H1 (cell line): ENCODE results near the gene TBC1D30.

Experiments
- CHD1 ChIP-seq: IDR thresholded peaks from 2 replicates; pipeline ENCODE4 v1.6.1; 2012; ENCODE audit warnings: low read depth, low read length, improper control_type of control experiment
- EP300 ChIP-seq, 2 experiments: IDR thresholded peaks; 1 replicate in 1 of 2; 2 replicates in 1 of 2; pipeline ENCODE4 v1.6.1; 2011 to 2012; ENCODE audit warnings: low read depth in 2 of 2, low read length in 2 of 2, mild to moderate bottlenecking in 2 of 2, borderline replicate concordance in 1 of 2, inconsistent platforms in 1 of 2, moderate library complexity in 1 of 2
- JUND ChIP-seq: IDR thresholded peaks from 2 replicates; pipeline ENCODE4 v1.6.1; 2011; ENCODE audit warnings: mild to moderate bottlenecking, improper control_type of control experiment, low read length
- NRF1 ChIP-seq: IDR thresholded peaks from 2 replicates; pipeline ENCODE4 v1.6.1; 2011; ENCODE audit warnings: mild to moderate bottlenecking, low read depth, low read length, improper control_type of control experiment
- POLR2AphosphoS5 ChIP-seq: IDR thresholded peaks from 2 replicates; pipeline ENCODE4 v1.6.1; 2011; ENCODE audit warnings: low read depth, low read length
- RXRA ChIP-seq: IDR thresholded peaks from 2 replicates; pipeline ENCODE4 v1.6.1; 2011; ENCODE audit warnings: low read depth, mild to moderate bottlenecking, low read length, moderate library complexity; ENCODE audit not compliant: insufficient read depth
- SAP30 ChIP-seq: fragments of 300-600 bp; sonication (generic); IDR thresholded peaks from 2 replicates; pipeline ENCODE4 v1.7.1; 2012; ENCODE audit warnings: low read length, moderate library complexity, mild to moderate bottlenecking, inconsistent platforms; ENCODE audit not compliant: insufficient read depth, insufficient replicate concordance
- SIN3A ChIP-seq, 2 experiments: IDR thresholded peaks in 1 of 2; conservative IDR thresholded peaks in 1 of 2; 2 replicates each; pipeline ENCODE4 v1.6.1; 2011 to 2012; ENCODE audit warnings: low read length in 2 of 2, improper control_type of control experiment in 1 of 2, low read depth in 1 of 2, mild to moderate bottlenecking in 1 of 2
- SIX5 ChIP-seq: IDR thresholded peaks from 2 replicates; pipeline ENCODE4 v1.6.1; 2011; ENCODE audit warnings: mild to moderate bottlenecking, low read depth, low read length
- SP4 ChIP-seq: IDR thresholded peaks from 2 replicates; pipeline ENCODE4 v1.6.1; 2012; ENCODE audit warnings: low read length, inconsistent platforms
- TF ChIP-seq, protein P1 (sequence below), 3 experiments: IDR thresholded peaks; 1 replicate in 2 of 3; 2 replicates in 1 of 3; pipeline versions ENCODE4 v1.5.1 to v1.6.1; 2011; ENCODE audit warnings: low read length in 3 of 3, mild to moderate bottlenecking in 3 of 3, inconsistent platforms in 2 of 3, low read depth in 1 of 3, moderate library complexity in 1 of 3; ENCODE audit not compliant: insufficient read depth in 1 of 3; ENCODE audit errors: control extremely low read depth in 1 of 3
- TF ChIP-seq, protein P2 (sequence below): IDR thresholded peaks from 2 replicates; pipeline ENCODE4 v1.6.1; 2012; ENCODE audit warnings: low read length, inconsistent platforms
- TF ChIP-seq, protein P3 (sequence below): IDR thresholded peaks from 2 replicates; pipeline ENCODE4 v1.6.1; 2011; ENCODE audit warnings: low read length, improper control_type of control experiment

DNA sequence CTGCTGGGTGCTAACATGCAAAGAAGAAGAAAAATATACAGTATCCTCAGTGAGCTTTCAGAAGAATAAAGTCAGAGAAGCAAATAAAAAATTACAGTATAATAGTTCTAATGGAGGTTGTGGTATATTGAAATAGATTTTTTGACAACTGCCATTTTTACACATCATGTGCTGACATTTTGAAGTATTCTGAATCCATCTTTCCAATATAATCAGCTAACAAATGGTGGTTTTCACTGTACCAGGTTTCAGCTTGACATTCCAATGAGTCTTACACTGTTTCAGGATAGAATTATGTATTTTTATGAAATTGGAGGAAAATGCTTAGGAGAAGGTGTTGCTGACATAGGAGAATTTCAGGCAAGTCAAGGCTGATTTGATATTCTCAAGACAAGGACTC is 26.3 kb upstream of the TBC1D30 start:
- TF ChIP-seq, protein P1, sequence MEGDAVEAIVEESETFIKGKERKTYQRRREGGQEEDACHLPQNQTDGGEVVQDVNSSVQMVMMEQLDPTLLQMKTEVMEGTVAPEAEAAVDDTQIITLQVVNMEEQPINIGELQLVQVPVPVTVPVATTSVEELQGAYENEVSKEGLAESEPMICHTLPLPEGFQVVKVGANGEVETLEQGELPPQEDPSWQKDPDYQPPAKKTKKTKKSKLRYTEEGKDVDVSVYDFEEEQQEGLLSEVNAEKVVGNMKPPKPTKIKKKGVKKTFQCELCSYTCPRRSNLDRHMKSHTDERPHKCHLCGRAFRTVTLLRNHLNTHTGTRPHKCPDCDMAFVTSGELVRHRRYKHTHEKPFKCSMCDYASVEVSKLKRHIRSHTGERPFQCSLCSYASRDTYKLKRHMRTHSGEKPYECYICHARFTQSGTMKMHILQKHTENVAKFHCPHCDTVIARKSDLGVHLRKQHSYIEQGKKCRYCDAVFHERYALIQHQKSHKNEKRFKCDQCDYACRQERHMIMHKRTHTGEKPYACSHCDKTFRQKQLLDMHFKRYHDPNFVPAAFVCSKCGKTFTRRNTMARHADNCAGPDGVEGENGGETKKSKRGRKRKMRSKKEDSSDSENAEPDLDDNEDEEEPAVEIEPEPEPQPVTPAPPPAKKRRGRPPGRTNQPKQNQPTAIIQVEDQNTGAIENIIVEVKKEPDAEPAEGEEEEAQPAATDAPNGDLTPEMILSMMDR (IDR thresholded peaks at IDR 0.05; ENCODE audit: control extremely low read depth in 1 of 3, insufficient read depth in 1 of 3, low read depth in 1 of 3, low read length in 3 of 3): no peak
- no peak for TF ChIP-seq SIN3A (conservative IDR thresholded peaks at IDR 0.05 in 1 of 2, IDR thresholded peaks at IDR 0.05 in 1 of 2; ENCODE audit: low read depth in 1 of 2, low read length in 2 of 2)
- TF ChIP-seq EP300 (IDR thresholded peaks at IDR 0.05; ENCODE audit: borderline replicate concordance in 1 of 2, low read depth in 2 of 2, low read length in 2 of 2): no peak
- TF ChIP-seq RXRA: no peak
- no peak for TF ChIP-seq JUND
- TF ChIP-seq SP4: no peak
- TF ChIP-seq SAP30: no peak
- TF ChIP-seq NRF1: no peak
- TF ChIP-seq, protein P2, sequence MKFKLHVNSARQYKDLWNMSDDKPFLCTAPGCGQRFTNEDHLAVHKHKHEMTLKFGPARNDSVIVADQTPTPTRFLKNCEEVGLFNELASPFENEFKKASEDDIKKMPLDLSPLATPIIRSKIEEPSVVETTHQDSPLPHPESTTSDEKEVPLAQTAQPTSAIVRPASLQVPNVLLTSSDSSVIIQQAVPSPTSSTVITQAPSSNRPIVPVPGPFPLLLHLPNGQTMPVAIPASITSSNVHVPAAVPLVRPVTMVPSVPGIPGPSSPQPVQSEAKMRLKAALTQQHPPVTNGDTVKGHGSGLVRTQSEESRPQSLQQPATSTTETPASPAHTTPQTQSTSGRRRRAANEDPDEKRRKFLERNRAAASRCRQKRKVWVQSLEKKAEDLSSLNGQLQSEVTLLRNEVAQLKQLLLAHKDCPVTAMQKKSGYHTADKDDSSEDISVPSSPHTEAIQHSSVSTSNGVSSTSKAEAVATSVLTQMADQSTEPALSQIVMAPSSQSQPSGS: no peak
- TF ChIP-seq POLR2AphosphoS5: no peak
- no peak for TF ChIP-seq SIX5
- TF ChIP-seq CHD1: no peak
- TF ChIP-seq, protein P3, sequence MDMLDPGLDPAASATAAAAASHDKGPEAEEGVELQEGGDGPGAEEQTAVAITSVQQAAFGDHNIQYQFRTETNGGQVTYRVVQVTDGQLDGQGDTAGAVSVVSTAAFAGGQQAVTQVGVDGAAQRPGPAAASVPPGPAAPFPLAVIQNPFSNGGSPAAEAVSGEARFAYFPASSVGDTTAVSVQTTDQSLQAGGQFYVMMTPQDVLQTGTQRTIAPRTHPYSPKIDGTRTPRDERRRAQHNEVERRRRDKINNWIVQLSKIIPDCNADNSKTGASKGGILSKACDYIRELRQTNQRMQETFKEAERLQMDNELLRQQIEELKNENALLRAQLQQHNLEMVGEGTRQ: no peak
